ENCODE results near the gene ACSF3.

ACSF3 gene

DNA sequence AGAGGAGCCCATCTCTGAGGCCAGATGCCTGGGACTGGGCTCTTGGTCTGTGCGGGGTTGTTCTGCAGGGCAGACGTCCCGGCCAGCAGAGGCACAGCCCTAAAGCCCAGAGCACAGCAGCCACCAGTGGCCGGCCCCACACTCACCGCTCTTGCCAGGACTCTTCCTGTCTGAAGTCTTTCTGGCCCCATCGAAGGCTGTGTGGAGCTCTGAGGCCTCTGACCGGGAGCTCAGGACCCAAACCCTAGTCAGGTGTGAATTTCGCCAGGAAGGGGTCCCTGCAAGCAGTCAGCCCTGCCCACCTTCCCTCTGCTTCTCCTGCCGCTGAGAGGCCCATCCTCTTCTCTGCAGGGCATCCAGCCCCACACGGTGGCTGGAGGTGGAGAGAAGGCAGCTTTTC is 10.7 kb downstream of the ACSF3 start:
- Histone ChIP-seq H3K4me1 (ENCODE audit: control insufficient read depth, insufficient read depth, low read length) (no peaks in the 10 kb centered on the region), H3K36me3 (ENCODE audit: control insufficient read depth in 2 of 2, insufficient read depth in 2 of 2, low read length in 2 of 2) (peaks cover 26 to 56% of the 10 kb centered on the region in 2 donors), H3K27ac (ENCODE audit: low read length) (no peak overlapping the region), H3K9ac (ENCODE audit: low read length in 2 of 2) (no peak overlapping the region), H3K9me3 (ENCODE audit: control insufficient read depth in 2 of 2, low read length in 2 of 2) (no peaks in the 10 kb centered on the region), H3K27me3 (ENCODE audit: control insufficient read depth in 1 of 2, insufficient read depth in 2 of 2, low read length in 2 of 2) (no peaks in the 10 kb centered on the region), H3K4me3 (ENCODE audit: low read length in 2 of 2) (no peak overlapping the region)

- Histone ChIP-seq H3K27me3 (ENCODE audit: control insufficient read depth in 1 of 2, insufficient read depth in 2 of 2, low read length in 2 of 2) (no peaks in the 10 kb centered on the region), H3K27ac (ENCODE audit: low read length) (no peak overlapping the region), H3K9me3 (ENCODE audit: control insufficient read depth in 2 of 2, low read length in 2 of 2) (no peaks in the 10 kb centered on the region), H3K9ac (ENCODE audit: low read length in 2 of 2) (no peak overlapping the region), H3K4me1 (ENCODE audit: control insufficient read depth, insufficient read depth, low read length) (no peaks in the 10 kb centered on the region), H3K36me3 (ENCODE audit: control insufficient read depth in 2 of 2, insufficient read depth in 2 of 2, low read length in 2 of 2) (peaks cover 26 to 56% of the 10 kb centered on the region in 2 donors), H3K4me3 (ENCODE audit: low read length in 2 of 2) (no peak overlapping the region)
Measured at GRCh38 chr16:89104930-89105571, 11.4 kb downstream of the ACSF3 start.

DNA sequence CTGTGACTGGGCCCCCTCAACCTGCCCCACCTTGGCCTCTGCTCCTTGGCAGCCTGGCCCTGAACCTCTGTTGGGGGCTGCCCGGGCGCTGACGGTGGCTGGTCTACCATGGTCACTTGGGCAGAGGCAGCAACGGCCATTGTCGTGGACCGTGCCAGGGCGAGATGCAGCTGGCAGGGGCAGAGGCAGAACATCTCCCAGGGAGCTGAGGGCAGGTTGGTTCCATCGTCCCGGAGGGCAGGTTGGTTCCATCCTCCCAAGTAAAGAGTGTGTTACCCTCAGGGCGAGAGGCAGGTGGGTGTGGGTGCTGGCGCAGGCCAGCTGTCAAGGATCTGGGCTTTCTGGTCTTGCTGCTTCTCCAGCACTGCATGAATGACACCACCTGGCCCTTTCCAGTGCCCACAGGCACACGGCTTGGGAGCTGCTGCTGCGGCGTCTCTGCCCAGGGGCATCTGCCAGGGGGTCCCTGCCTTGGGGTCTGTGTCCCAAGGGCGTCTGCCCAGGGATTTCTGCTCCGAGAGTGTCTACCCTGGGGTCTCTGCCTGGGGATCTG is 12.0 kb downstream of the ACSF3 start:
- no peak overlapping the region for H3K27ac ChIP-seq (ENCODE audit: low read length)
- no peak overlapping the region for H3K4me3 ChIP-seq (ENCODE audit: low read length in 2 of 2)
- H3K4me1 ChIP-seq (ENCODE audit: control insufficient read depth, insufficient read depth, low read length): no peaks in the 10 kb centered on the region
- H3K9me3 ChIP-seq (ENCODE audit: control insufficient read depth in 2 of 2, low read length in 2 of 2): no peaks in the 10 kb centered on the region
- H3K27me3 ChIP-seq (ENCODE audit: control insufficient read depth in 1 of 2, insufficient read depth in 2 of 2, low read length in 2 of 2): no peaks in the 10 kb centered on the region
- peaks cover 26 to 57% of the 10 kb centered on the region in 2 donors for H3K36me3 ChIP-seq (ENCODE audit: control insufficient read depth in 2 of 2, insufficient read depth in 2 of 2, low read length in 2 of 2)
- no peak overlapping the region for H3K9ac ChIP-seq (ENCODE audit: low read length in 2 of 2)

DNA sequence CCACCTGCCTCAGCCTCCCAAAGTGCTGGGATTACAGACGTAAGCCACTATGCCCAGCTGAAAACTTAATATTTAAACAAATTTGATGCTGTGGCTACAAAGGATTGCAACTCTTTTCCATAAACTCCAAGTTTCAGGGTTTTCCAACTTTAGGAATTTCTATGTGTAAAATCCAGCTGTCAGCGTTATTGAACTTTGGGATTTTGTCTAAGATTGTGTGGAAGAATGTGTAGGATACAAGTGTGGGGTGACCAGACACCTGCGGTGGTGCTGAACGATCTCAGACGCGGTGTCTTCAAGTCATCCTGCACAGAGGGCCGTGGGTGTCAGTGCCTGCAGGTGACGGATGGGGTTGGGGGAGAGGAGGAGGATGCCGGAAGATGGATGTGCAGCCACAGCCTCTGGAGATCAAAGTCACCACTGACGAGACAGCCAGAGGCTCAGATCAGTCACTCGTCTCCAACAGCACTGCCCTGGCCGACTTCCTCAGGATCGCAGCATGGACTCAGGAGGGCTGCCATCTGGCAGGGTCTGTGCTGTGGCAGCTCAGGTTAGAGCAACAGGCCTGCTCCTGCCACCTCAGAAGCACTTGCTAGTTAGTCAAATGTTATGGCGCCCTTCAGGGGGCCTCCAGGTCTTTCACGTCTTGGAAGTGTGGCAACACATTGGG is 13.0 kb downstream of the ACSF3 start:
- no peak overlapping the region for H3K27ac ChIP-seq (ENCODE audit: low read length)
- no peaks in the 10 kb centered on the region for H3K4me1 ChIP-seq (ENCODE audit: control insufficient read depth, insufficient read depth, low read length)
- H3K4me3 ChIP-seq (ENCODE audit: low read length in 2 of 2): no peak overlapping the region
- H3K36me3 ChIP-seq (ENCODE audit: control insufficient read depth in 2 of 2, insufficient read depth in 2 of 2, low read length in 2 of 2): peaks cover 31 to 55% of the 10 kb centered on the region in 2 donors
- no peak overlapping the region for H3K9ac ChIP-seq (ENCODE audit: low read length in 2 of 2)
- H3K27me3 ChIP-seq (ENCODE audit: control insufficient read depth in 1 of 2, insufficient read depth in 2 of 2, low read length in 2 of 2): no peaks in the 10 kb centered on the region
- no peaks in the 10 kb centered on the region for H3K9me3 ChIP-seq (ENCODE audit: control insufficient read depth in 2 of 2, low read length in 2 of 2)

DNA sequence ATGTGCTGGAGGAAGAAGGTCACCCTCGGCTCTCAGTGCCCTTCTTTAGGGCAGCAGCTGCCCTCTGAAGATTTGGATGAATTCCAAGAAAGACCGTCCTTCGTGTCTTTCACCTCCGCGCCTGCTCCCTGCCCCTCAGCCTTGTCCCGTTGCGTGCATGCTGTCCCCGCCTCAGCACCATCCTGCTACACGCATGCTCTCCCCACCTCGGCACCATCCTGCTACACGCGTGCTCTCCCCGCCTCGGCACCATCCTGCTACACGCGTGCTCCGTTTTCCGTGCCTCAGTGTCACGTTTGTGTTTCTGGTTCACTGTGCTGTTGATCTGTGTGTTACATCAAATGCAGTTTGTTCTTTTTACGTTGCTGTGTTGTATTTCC is 13.5 kb downstream of the ACSF3 start:
- no peaks in the 10 kb centered on the region for H3K9me3 ChIP-seq (ENCODE audit: control insufficient read depth in 2 of 2, low read length in 2 of 2)
- H3K27me3 ChIP-seq (ENCODE audit: control insufficient read depth in 1 of 2, insufficient read depth in 2 of 2, low read length in 2 of 2): no peaks in the 10 kb centered on the region
- no peak overlapping the region for H3K27ac ChIP-seq (ENCODE audit: low read length)
- peaks cover 36 to 54% of the 10 kb centered on the region in 2 donors for H3K36me3 ChIP-seq (ENCODE audit: control insufficient read depth in 2 of 2, insufficient read depth in 2 of 2, low read length in 2 of 2)
- H3K4me1 ChIP-seq (ENCODE audit: control insufficient read depth, insufficient read depth, low read length): no peaks in the 10 kb centered on the region
- H3K4me3 ChIP-seq (ENCODE audit: low read length in 2 of 2): no peak overlapping the region
- no peak overlapping the region for H3K9ac ChIP-seq (ENCODE audit: low read length in 2 of 2)

- Histone ChIP-seq H3K27me3 (ENCODE audit: control insufficient read depth in 1 of 2, insufficient read depth in 2 of 2, low read length in 2 of 2) (no peaks in the 10 kb centered on the region), H3K9me3 (ENCODE audit: control insufficient read depth in 2 of 2, low read length in 2 of 2) (no peaks in the 10 kb centered on the region), H3K36me3 (ENCODE audit: control insufficient read depth in 2 of 2, insufficient read depth in 2 of 2, low read length in 2 of 2) (peaks cover 38 to 55% of the 10 kb centered on the region in 2 donors), H3K4me3 (ENCODE audit: low read length in 2 of 2) (no peak overlapping the region), H3K4me1 (ENCODE audit: control insufficient read depth, insufficient read depth, low read length) (no peaks in the 10 kb centered on the region), H3K27ac (ENCODE audit: low read length) (no peak overlapping the region), H3K9ac (ENCODE audit: low read length in 2 of 2) (no peak overlapping the region)
Measured at GRCh38 chr16:89108416-89108815, 14.8 kb downstream of the ACSF3 start.

DNA sequence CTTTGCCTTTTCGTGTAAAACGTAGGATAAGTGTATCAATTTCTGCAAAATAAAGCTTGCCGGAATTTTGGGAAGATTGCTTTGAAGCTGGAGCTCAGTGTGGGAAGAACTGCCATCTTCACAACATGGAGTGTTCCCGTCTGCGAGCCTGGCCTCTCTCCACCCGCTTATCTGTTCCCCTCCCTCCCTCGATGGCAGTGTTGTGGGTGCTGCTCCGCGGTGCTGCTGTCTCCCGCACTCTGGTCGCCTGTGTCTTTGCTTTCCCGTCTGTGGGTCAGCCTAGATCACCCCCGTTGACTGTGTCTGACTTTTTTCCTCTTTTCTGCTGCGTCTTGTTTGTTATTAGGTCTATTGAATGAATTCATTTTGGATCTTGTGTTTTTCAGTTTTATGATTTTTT is 17.0 kb downstream of the ACSF3 start:
- H3K27me3 ChIP-seq (ENCODE audit: control insufficient read depth in 1 of 2, insufficient read depth in 2 of 2, low read length in 2 of 2): no peaks in the 10 kb centered on the region
- H3K4me1 ChIP-seq (ENCODE audit: control insufficient read depth, insufficient read depth, low read length): no peaks in the 10 kb centered on the region
- H3K9ac ChIP-seq (ENCODE audit: low read length in 2 of 2): no peak overlapping the region
- H3K27ac ChIP-seq (ENCODE audit: low read length): no peak overlapping the region
- no peak overlapping the region for H3K4me3 ChIP-seq (ENCODE audit: low read length in 2 of 2)
- no peaks in the 10 kb centered on the region for H3K9me3 ChIP-seq (ENCODE audit: control insufficient read depth in 2 of 2, low read length in 2 of 2)
- H3K36me3 ChIP-seq (ENCODE audit: control insufficient read depth in 2 of 2, insufficient read depth in 2 of 2, low read length in 2 of 2): peaks cover 49 to 56% of the 10 kb centered on the region in 2 donors

- Histone ChIP-seq H3K4me1 (ENCODE audit: control insufficient read depth, insufficient read depth, low read length) (no peaks in the 10 kb centered on the region), H3K36me3 (ENCODE audit: control insufficient read depth in 2 of 2, insufficient read depth in 2 of 2, low read length in 2 of 2) (peaks cover 48 to 52% of the 10 kb centered on the region in 2 donors), H3K27me3 (ENCODE audit: control insufficient read depth in 1 of 2, insufficient read depth in 2 of 2, low read length in 2 of 2) (no peaks in the 10 kb centered on the region)
Measured at GRCh38 chr16:89111263-89111662, 17.6 kb downstream of the ACSF3 start.

GRCh38 chr16:89112377-89113151 is 18.9 kb downstream of the ACSF3 start:
- no peaks in the 10 kb centered on the region for H3K4me1 ChIP-seq (ENCODE audit: control insufficient read depth, insufficient read depth, low read length)
- H3K27me3 ChIP-seq (ENCODE audit: control insufficient read depth in 1 of 2, insufficient read depth in 2 of 2, low read length in 2 of 2): no peaks in the 10 kb centered on the region
- no peak overlapping the region for H3K4me3 ChIP-seq (ENCODE audit: low read length in 2 of 2)
- H3K36me3 ChIP-seq (ENCODE audit: control insufficient read depth in 2 of 2, insufficient read depth in 2 of 2, low read length in 2 of 2): peaks cover 51% of the 10 kb centered on the region in 2 donors
- no peaks in the 10 kb centered on the region for H3K9me3 ChIP-seq (ENCODE audit: control insufficient read depth in 2 of 2, low read length in 2 of 2)
- no peak overlapping the region for H3K9ac ChIP-seq (ENCODE audit: low read length in 2 of 2)
- no peak overlapping the region for H3K27ac ChIP-seq (ENCODE audit: low read length)

More at GRCh38 chr16:89111263-89111662, 17.6 kb downstream of the ACSF3 start:
- Histone ChIP-seq H3K9me3 (ENCODE audit: control insufficient read depth in 2 of 2, low read length in 2 of 2) (no peaks in the 10 kb centered on the region), H3K27ac (ENCODE audit: low read length) (no peak overlapping the region), H3K4me3 (ENCODE audit: low read length in 2 of 2) (no peak overlapping the region), H3K9ac (ENCODE audit: low read length in 2 of 2) (no peak overlapping the region)

- no peaks in the 10 kb centered on the region for H3K4me1 ChIP-seq (ENCODE audit: control insufficient read depth, insufficient read depth, low read length)
- no peaks in the 10 kb centered on the region for H3K9me3 ChIP-seq (ENCODE audit: control insufficient read depth in 2 of 2, low read length in 2 of 2)
- no peak overlapping the region for H3K27ac ChIP-seq (ENCODE audit: low read length)
- H3K4me3 ChIP-seq (ENCODE audit: low read length in 2 of 2): no peak overlapping the region
- no peak overlapping the region for H3K9ac ChIP-seq (ENCODE audit: low read length in 2 of 2)
- no peaks in the 10 kb centered on the region for H3K27me3 ChIP-seq (ENCODE audit: control insufficient read depth in 1 of 2, insufficient read depth in 2 of 2, low read length in 2 of 2)
- H3K36me3 ChIP-seq (ENCODE audit: control insufficient read depth in 2 of 2, insufficient read depth in 2 of 2, low read length in 2 of 2): peaks cover 49 to 55% of the 10 kb centered on the region in 2 donors
Measured at GRCh38 chr16:89113152-89113547, 19.5 kb downstream of the ACSF3 start.

Measured in stomach smooth muscle (tissue), 2 donors.